GOT3 (cell line): ENCODE results near the gene MAZ.
"Not testable (repeated sequence)": the region's sequence is repeated elsewhere in the genome, so short reads cannot be mapped to it uniquely, and the experiment has no call there.

Experiments used
- DNase-seq: peaks from one replicate; lab custom pipeline; 2025; ENCODE audit warnings: mixed read lengths; lab: John Stamatoyannopoulos, UW

MAZ gene

GRCh38 chr16:29825145-29826044, 19.1 kb downstream of the MAZ start:
- DNase-seq, result no peak

GRCh38 chr16:29826342-29826695, 20.0 kb downstream of the MAZ start:
- no peak for DNase-seq

- DNase-seq, result no peak
Measured at GRCh38 chr16:29830774-29831173, 24.4 kb downstream of the MAZ start.

GRCh38 chr16:29831490-29831889, 25.2 kb downstream of the MAZ start:
- no peak for DNase-seq

GRCh38 chr16:29833219-29833618, 26.9 kb downstream of the MAZ start:
- DNase-seq, result not testable (repeated sequence)

- DNase-seq, result no peak
Measured at GRCh38 chr16:29834079-29834478, 27.8 kb downstream of the MAZ start.

GRCh38 chr16:29835926-29836325, 29.6 kb downstream of the MAZ start:
- DNase-seq, result no peak

GRCh38 chr16:29836623-29837022, 30.3 kb downstream of the MAZ start:
- DNase-seq, result no peak

GRCh38 chr16:29837841-29838240, 31.5 kb downstream of the MAZ start:
- no peak for DNase-seq

- DNase-seq, result no peak
Measured at GRCh38 chr16:29839822-29840221, 33.5 kb downstream of the MAZ start.

GRCh38 chr16:29840240-29840639, 33.9 kb downstream of the MAZ start:
- no peak for DNase-seq

- no peak for DNase-seq
Measured at GRCh38 chr16:29841631-29842030, 35.3 kb downstream of the MAZ start.

- DNase-seq, result no peak
Measured at GRCh38 chr16:29842732-29843346, 36.5 kb downstream of the MAZ start.

GRCh38 chr16:29843931-29844330, 37.6 kb downstream of the MAZ start:
- DNase-seq, result no peak

GRCh38 chr16:29844575-29845331, 38.4 kb downstream of the MAZ start:
- DNase-seq, result no peak

- DNase-seq, result no peak
Measured at GRCh38 chr16:29845656-29846055, 39.3 kb downstream of the MAZ start.

GRCh38 chr16:29848420-29849297, 42.3 kb downstream of the MAZ start:
- DNase-seq, result no peak

- DNase-seq, result no peak
Measured at GRCh38 chr16:29849505-29849904, 43.2 kb downstream of the MAZ start.

- DNase-seq, result no peak
Measured at GRCh38 chr16:29850998-29851397, 44.7 kb downstream of the MAZ start.

- no peak for DNase-seq
Measured at GRCh38 chr16:29852654-29853053, 46.3 kb downstream of the MAZ start.

GRCh38 chr16:29854520-29855100, 48.3 kb downstream of the MAZ start:
- DNase-seq, result no peak
